GM12878 (cell line): Measurements from ENCODE around the gene LLPH. TPM values are rescaled to one million over a fixed set of nuclear protein-coding genes. Genes with fewer than 3 reads are reported as not detected.

Experiments
- ASH2L ChIP-seq: fragments of 300-600, 200-600 bp; sonication (generic); IDR thresholded peaks from 2 replicates; pipeline ENCODE4 v1.6.1; 2017; ENCODE audit warnings: low read depth, mild to moderate bottlenecking, borderline replicate concordance
- BACH1 ChIP-seq: fragments of 450-650 bp; IDR thresholded peaks from 2 replicates; pipeline ENCODE4 v1.6.1; 2017; ENCODE audit warnings: mild to moderate bottlenecking, borderline replicate concordance
- BCL3 ChIP-seq: IDR thresholded peaks from 2 replicates; pipeline ENCODE4 v1.6.1; 2011; ENCODE audit warnings: borderline replicate concordance, low read depth, mild to moderate bottlenecking, moderate library complexity, low read length; ENCODE audit not compliant: insufficient read depth, poor library complexity, severe bottlenecking
- CEBPB ChIP-seq, 2 experiments: fragments of 150-350 bp in 1 of 2; IDR thresholded peaks; 2 replicates each; pipeline ENCODE4 v1.6.1; 2012 to 2014; ENCODE audit warnings: low read depth in 2 of 2, low read length in 2 of 2, borderline replicate concordance in 1 of 2, inconsistent platforms in 1 of 2
- FOXK2 ChIP-seq: fragments of 450-650 bp; IDR thresholded peaks from 2 replicates; pipeline ENCODE4 v1.6.1; 2017; ENCODE audit warnings: mild to moderate bottlenecking, moderate library complexity
- MYC ChIP-seq: IDR thresholded peaks from 2 replicates; pipeline ENCODE4 v1.6.1; 2011; ENCODE audit warnings: mild to moderate bottlenecking, low read length, moderate library complexity, inconsistent platforms; ENCODE audit not compliant: insufficient read depth, insufficient replicate concordance, insufficient read length, severe bottlenecking
- NFIC ChIP-seq: IDR thresholded peaks from 2 replicates; pipeline ENCODE4 v1.6.1; 2012; ENCODE audit warnings: low read depth, mild to moderate bottlenecking, inconsistent platforms, low read length, moderate library complexity
- NFYB ChIP-seq: IDR thresholded peaks from 2 replicates; pipeline ENCODE4 v1.6.1; 2011; ENCODE audit warnings: low read depth, mild to moderate bottlenecking, low read length, improper control_type of control experiment, moderate library complexity; ENCODE audit not compliant: insufficient read depth
- RELA ChIP-seq: fragments of 450-650 bp; IDR thresholded peaks from 2 replicates; pipeline ENCODE4 v1.8.0; 2014; ENCODE audit warnings: borderline replicate concordance; ENCODE audit not compliant: partially characterized antibody
- RUNX3 ChIP-seq: IDR thresholded peaks from 2 replicates; pipeline ENCODE4 v1.6.1; 2012; ENCODE audit warnings: low read length, inconsistent platforms
- SIX5 ChIP-seq: IDR thresholded peaks from 2 replicates; pipeline ENCODE4 v1.6.1; 2011; ENCODE audit warnings: mild to moderate bottlenecking, low read depth, low read length, moderate library complexity; ENCODE audit not compliant: severe bottlenecking
- STAT3 ChIP-seq: IDR thresholded peaks from 2 replicates; pipeline ENCODE4 v1.6.1; 2011; ENCODE audit warnings: low read depth, low read length, improper control_type of control experiment
- TAF1 ChIP-seq: IDR thresholded peaks from 2 replicates; pipeline ENCODE4 v1.6.1; 2011; ENCODE audit warnings: mild to moderate bottlenecking, low read depth, low read length, borderline replicate concordance
- polyA plus RNA-seq, 11 experiments: library from polyadenylated mRNA; depleted of rRNA in 4 of 11; unstranded in 6 of 11; stranded (reverse) in 5 of 11; fragments of >200 nt; fragmentation: Nextera tagmentation in 4 of 11; fragmentation: Illumina TruSeq in 1 of 11; extraction: Ambion mirVana in 4 of 11; extraction: Trizol in 1 of 11; gene quantifications; 1 replicate in 1 of 11; 2 replicates in 10 of 11; pipeline versions ENCODE4 v1.2.1 to v1.2.3, GENCODE V29; 2011 to 2016; ENCODE audit warnings: inconsistent platforms in 2 of 11, missing spikeins in 2 of 11, low read depth in 1 of 11
- total RNA-seq, 4 experiments: library from RNA; depleted of rRNA in 3 of 4; stranded (reverse); fragments of >200 nt in 3 of 4; fragmentation: Illumina TruSeq in 1 of 4; extraction: Trizol in 1 of 4; gene quantifications; 2 replicates each; pipeline versions ENCODE4 v1.2.1 to v1.2.3, GENCODE V29; 2013 to 2021
- TF ChIP-seq, protein P1 (sequence below): fragments of 450-650 bp; IDR thresholded peaks from 2 replicates; pipeline ENCODE4 v1.6.1; 2017; ENCODE audit warnings: low read depth, mild to moderate bottlenecking, moderate library complexity
- TF ChIP-seq, protein P2 (sequence below): fragments of 450-650 bp; IDR thresholded peaks from 2 replicates; pipeline ENCODE4 v1.6.1; 2018; ENCODE audit warnings: mild to moderate bottlenecking, low read depth, moderate library complexity; ENCODE audit not compliant: partially characterized antibody
- TF ChIP-seq, protein P3 (sequence below): fragments of 450-650 bp; formaldehyde crosslinking; IDR thresholded peaks from 2 replicates; pipeline ENCODE4 v1.4.0; 2022; ENCODE audit warnings: mild to moderate bottlenecking, moderate library complexity

Gene LLPH
- total and polyA plus RNA-seq, 10 of the 15 experiments (the other 5 are each of a cell fraction or from before 2014, with no cell fraction given): 15.2 to 107 (median 70.4) TPM

DNA sequence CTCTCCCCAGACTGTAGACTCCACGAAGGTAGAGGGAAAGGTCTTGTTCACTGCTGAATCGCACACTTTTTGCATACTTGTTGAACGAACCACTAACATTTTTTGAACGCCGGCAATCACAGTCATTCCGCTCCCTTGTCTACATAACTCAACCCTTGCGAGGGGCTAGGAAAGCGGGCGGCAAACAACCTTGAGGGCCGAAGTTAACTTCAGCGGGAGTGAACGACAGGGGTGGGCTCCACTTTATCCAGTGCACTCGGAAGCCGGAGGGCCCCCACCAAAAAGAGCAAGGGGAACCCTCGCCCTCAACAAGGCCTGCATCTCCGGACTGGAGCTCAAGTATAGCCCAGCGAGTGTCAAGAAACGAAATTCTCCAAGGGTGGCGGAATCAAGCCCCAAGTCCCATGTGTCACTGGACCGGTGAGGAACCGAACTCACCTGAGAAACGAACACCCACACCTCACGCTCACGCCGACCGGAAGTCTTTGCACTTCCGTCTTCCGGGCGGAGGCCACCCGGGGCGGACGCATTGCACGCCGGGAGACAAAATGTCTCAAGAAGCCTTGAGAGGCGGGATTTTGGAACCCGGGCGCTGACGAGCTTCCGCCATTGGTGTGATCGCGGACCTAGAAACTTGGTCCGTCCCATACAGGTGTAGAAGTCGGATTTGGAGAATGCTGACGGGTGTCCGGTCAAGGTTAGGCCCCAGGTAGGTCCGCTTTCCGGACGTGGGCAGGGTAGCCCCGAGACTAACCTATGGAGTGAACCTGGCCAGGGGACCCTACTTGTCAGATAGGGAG, at the start of gene LLPH (continued):
- TF ChIP-seq BCL3: peak; percentile 19
- TF ChIP-seq ASH2L: no peak; the same call in 1 of the 2 replicates
- peak; percentile 99 for TF ChIP-seq TAF1
- peak; percentile 20 for TF ChIP-seq RELA
- TF ChIP-seq, protein P1, sequence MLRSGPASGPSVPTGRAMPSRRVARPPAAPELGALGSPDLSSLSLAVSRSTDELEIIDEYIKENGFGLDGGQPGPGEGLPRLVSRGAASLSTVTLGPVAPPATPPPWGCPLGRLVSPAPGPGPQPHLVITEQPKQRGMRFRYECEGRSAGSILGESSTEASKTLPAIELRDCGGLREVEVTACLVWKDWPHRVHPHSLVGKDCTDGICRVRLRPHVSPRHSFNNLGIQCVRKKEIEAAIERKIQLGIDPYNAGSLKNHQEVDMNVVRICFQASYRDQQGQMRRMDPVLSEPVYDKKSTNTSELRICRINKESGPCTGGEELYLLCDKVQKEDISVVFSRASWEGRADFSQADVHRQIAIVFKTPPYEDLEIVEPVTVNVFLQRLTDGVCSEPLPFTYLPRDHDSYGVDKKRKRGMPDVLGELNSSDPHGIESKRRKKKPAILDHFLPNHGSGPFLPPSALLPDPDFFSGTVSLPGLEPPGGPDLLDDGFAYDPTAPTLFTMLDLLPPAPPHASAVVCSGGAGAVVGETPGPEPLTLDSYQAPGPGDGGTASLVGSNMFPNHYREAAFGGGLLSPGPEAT: no peak
- peak; percentile 27 for TF ChIP-seq MYC
- TF ChIP-seq STAT3: no peak
- no peak for TF ChIP-seq FOXK2
- no peak for TF ChIP-seq BACH1
- peak; percentile 56; the same call in 1 of the 2 replicates for TF ChIP-seq NFIC
- no peak for TF ChIP-seq NFYB
- TF ChIP-seq CEBPB (IDR thresholded peaks at IDR 0.05; ENCODE audit: borderline replicate concordance in 1 of 2, low read depth in 2 of 2, low read length in 2 of 2): no peak
- TF ChIP-seq, protein P2, sequence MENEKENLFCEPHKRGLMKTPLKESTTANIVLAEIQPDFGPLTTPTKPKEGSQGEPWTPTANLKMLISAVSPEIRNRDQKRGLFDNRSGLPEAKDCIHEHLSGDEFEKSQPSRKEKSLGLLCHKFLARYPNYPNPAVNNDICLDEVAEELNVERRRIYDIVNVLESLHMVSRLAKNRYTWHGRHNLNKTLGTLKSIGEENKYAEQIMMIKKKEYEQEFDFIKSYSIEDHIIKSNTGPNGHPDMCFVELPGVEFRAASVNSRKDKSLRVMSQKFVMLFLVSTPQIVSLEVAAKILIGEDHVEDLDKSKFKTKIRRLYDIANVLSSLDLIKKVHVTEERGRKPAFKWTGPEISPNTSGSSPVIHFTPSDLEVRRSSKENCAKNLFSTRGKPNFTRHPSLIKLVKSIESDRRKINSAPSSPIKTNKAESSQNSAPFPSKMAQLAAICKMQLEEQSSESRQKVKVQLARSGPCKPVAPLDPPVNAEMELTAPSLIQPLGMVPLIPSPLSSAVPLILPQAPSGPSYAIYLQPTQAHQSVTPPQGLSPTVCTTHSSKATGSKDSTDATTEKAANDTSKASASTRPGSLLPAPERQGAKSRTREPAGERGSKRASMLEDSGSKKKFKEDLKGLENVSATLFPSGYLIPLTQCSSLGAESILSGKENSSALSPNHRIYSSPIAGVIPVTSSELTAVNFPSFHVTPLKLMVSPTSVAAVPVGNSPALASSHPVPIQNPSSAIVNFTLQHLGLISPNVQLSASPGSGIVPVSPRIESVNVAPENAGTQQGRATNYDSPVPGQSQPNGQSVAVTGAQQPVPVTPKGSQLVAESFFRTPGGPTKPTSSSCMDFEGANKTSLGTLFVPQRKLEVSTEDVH: peak; percentile 87
- 0 out of 2 replicates have a peak, but pooled peaks have one; percentile 13 for TF ChIP-seq RUNX3
- TF ChIP-seq, protein P3, sequence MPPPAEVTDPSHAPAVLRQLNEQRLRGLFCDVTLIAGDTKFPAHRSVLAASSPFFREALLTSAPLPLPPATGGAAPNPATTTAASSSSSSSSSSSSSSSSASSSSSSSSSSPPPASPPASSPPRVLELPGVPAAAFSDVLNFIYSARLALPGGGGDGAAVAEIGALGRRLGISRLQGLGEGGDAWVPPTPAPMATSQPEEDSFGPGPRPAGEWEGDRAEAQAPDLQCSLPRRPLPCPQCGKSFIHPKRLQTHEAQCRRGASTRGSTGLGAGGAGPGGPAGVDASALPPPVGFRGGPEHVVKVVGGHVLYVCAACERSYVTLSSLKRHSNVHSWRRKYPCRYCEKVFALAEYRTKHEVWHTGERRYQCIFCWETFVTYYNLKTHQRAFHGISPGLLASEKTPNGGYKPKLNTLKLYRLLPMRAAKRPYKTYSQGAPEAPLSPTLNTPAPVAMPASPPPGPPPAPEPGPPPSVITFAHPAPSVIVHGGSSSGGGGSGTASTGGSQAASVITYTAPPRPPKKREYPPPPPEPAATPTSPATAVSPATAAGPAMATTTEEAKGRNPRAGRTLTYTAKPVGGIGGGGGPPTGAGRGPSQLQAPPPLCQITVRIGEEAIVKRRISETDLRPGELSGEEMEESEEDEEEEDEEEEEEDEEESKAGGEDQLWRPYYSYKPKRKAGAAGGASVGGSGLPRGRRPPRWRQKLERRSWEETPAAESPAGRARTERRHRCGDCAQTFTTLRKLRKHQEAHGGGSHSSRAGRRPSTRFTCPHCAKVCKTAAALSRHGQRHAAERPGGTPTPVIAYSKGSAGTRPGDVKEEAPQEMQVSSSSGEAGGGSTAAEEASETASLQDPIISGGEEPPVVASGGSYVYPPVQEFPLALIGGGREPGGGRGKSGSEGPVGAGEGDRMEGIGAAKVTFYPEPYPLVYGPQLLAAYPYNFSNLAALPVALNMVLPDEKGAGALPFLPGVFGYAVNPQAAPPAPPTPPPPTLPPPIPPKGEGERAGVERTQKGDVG (CRISPR knock-in tag): no peak
- peak; percentile 63 for TF ChIP-seq SIX5
